OCI-LY7 (cell line): Measurements from ENCODE around the gene PDE5A.

ENCODE experiments used
- CTCF ChIP-seq: fragments of 200-600 bp; sonication (generic); conservative IDR thresholded peaks from 2 replicates; pipeline ENCODE4 v1.5.1; 2014; ENCODE audit warnings: mild to moderate bottlenecking, antibody characterized with exemption, low read length, moderate library complexity, mixed read lengths
- EZH2phosphoT487 ChIP-seq: fragments of 200-600 bp; sonication (generic); IDR thresholded peaks from 2 replicates; pipeline ENCODE4 v1.6.1; 2018; ENCODE audit warnings: low read depth, borderline replicate concordance, mild to moderate bottlenecking, mixed run types, antibody characterized with exemption, low read length, moderate library complexity, mixed read lengths

GRCh38 chr4:119570401-119570800 is 58.2 kb downstream of the PDE5A start:
- no peak for TF ChIP-seq CTCF
- TF ChIP-seq EZH2phosphoT487: no peak
